ENCODE data around the gene CAPN7.
A peak's percentile ranks its signal among the peaks of the same experiment; 100 is the strongest.

Gene CAPN7

GRCh38 chr3:15180042-15180611 lies 25.9 kb upstream of the CAPN7 start:
- DNase-seq (ENCODE audit: low read depth) = no peak
- no peak overlapping the region for H3K4me3 ChIP-seq (ENCODE audit: low read depth, low read length)
- TF ChIP-seq CTCF (IDR thresholded peaks at IDR 0.05; ENCODE audit: low read depth, low read length) (no peak), MYC (IDR thresholded peaks at IDR 0.05; ENCODE audit: low read depth, low read length) (no peak), POLR2A (IDR thresholded peaks at IDR 0.05; ENCODE audit: extremely low read depth, insufficient read length) (no peak)
- TF ChIP-seq, protein P1, sequence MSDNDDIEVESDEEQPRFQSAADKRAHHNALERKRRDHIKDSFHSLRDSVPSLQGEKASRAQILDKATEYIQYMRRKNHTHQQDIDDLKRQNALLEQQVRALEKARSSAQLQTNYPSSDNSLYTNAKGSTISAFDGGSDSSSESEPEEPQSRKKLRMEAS (IDR thresholded peaks at IDR 0.05; ENCODE audit: low read depth, low read length) = no peak

- no peak for DNase-seq (ENCODE audit: low read depth)
Measured at GRCh38 chr3:15181511-15181910, 24.5 kb upstream of the CAPN7 start.

GRCh38 chr3:15181963-15182362 lies 24.1 kb upstream of the CAPN7 start:
- TF ChIP-seq MYC (IDR thresholded peaks at IDR 0.05; ENCODE audit: low read depth, low read length) = no peak

More at GRCh38 chr3:15181511-15181910, 24.5 kb upstream of the CAPN7 start:
- TF ChIP-seq, protein P1 (IDR thresholded peaks at IDR 0.05; ENCODE audit: low read depth, low read length) = no peak
- no peak for TF ChIP-seq CTCF (IDR thresholded peaks at IDR 0.05; ENCODE audit: low read depth, low read length)
- TF ChIP-seq POLR2A (IDR thresholded peaks at IDR 0.05; ENCODE audit: extremely low read depth, insufficient read length) = no peak
- no peak for TF ChIP-seq MYC (IDR thresholded peaks at IDR 0.05; ENCODE audit: low read depth, low read length)
- H3K4me3 ChIP-seq (ENCODE audit: low read depth, low read length) = no peak overlapping the region

DNA sequence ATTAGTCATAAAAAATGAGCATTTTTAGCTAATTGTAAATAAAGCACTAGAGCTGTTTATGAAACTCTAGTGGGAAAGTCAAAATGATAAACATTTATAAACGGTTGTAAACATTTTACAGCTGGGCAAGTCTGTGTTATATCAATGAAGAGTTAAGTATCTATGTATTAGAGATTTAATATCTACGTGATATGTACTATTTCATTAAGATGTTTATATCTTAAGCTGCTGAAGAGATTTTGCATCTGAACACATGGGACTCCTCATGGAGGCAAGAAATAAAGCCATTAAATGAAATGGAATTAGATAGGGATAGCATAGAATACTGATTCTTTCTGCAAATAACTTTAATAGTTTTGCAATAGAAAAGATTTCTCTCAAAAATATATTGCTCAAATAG lies 23.0 kb upstream of the CAPN7 start:
- no peak for DNase-seq (ENCODE audit: low read depth)
- TF ChIP-seq, protein P1 (IDR thresholded peaks at IDR 0.05; ENCODE audit: low read depth, low read length) = no peak
- TF ChIP-seq POLR2A (IDR thresholded peaks at IDR 0.05; ENCODE audit: extremely low read depth, insufficient read length) (no peak), MYC (IDR thresholded peaks at IDR 0.05; ENCODE audit: low read depth, low read length) (no peak), CTCF (IDR thresholded peaks at IDR 0.05; ENCODE audit: low read depth, low read length) (no peak)

More at GRCh38 chr3:15181963-15182362, 24.1 kb upstream of the CAPN7 start:
- no peak for DNase-seq (ENCODE audit: low read depth)
- H3K4me3 ChIP-seq (ENCODE audit: low read depth, low read length) = no peak overlapping the region

DNA sequence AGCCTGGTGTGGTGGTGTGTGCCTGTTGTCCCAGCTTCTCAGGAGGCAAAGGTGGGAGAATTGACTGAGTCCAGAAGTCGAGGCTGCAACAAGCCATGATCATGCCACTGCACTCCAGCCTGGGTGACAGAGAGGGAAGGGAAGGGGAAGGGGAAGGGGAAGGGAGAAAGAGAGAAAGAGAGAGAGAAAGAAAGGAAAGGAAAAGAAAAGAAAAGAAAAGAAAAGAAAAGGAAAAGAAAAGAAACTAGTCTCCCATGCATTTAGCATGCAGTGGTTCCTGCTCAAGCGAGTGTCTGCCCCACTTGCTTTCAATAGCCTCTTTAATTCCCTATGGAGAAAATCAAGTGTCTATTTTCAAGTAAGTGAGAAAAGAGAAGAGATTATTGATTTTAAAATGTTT lies 20.6 kb upstream of the CAPN7 start:
- no peak for TF ChIP-seq MYC (IDR thresholded peaks at IDR 0.05; ENCODE audit: low read depth, low read length)
- TF ChIP-seq, protein P1 (IDR thresholded peaks at IDR 0.05; ENCODE audit: low read depth, low read length) = no peak
- no peak for TF ChIP-seq POLR2A (IDR thresholded peaks at IDR 0.05; ENCODE audit: extremely low read depth, insufficient read length)
- no peak for TF ChIP-seq CTCF (IDR thresholded peaks at IDR 0.05; ENCODE audit: low read depth, low read length)
- H3K4me3 ChIP-seq (ENCODE audit: low read depth, low read length) = no peak overlapping the region
- no peak for DNase-seq (ENCODE audit: low read depth)

More for the DNA sequence above, 23.0 kb upstream of the CAPN7 start:
- H3K4me3 ChIP-seq (ENCODE audit: low read depth, low read length) = no peak overlapping the region

GRCh38 chr3:15186101-15186476 lies 20.0 kb upstream of the CAPN7 start:
- no peak for DNase-seq (ENCODE audit: low read depth)
- peak overlapping the region; percentile 37 for H3K4me3 ChIP-seq (ENCODE audit: low read depth, low read length)
- no peak for TF ChIP-seq POLR2A (IDR thresholded peaks at IDR 0.05; ENCODE audit: extremely low read depth, insufficient read length)
- TF ChIP-seq MYC (IDR thresholded peaks at IDR 0.05; ENCODE audit: low read depth, low read length) = no peak
- TF ChIP-seq CTCF (IDR thresholded peaks at IDR 0.05; ENCODE audit: low read depth, low read length) = no peak
- TF ChIP-seq, protein P1 (IDR thresholded peaks at IDR 0.05; ENCODE audit: low read depth, low read length) = no peak

DNA sequence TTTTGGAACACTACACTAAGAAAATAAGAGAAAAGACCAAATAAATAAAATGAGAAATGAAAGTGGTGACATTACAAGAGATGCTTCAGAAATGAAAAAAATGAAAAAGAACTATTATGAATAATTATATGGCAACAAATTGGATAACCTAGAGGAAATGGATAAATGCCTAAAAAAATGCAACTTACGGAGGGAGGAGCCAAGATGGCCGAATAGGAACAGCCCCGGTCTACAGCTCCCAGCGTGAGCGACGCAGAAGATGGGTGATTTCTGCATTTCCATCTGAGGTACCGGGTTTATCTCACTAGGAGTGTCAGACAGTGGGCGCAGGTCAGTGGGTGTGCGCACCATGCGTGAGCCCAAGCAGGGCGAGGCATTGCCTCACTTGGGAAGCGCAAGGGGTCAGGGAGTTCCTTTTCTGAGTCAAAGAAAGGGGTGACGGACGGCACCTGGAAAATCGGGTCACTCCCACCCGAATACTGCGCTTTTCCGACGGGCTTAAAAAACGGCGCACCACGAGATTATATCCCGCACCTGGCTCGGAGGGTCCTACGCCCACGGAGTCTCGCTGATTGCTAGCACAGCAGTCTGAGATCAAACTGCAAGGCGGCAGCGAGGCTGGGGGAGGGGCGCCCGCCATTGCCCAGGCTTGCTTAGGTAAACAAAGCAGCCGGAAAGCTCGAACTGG lies 19.4 kb upstream of the CAPN7 start:
- H3K4me3 ChIP-seq (ENCODE audit: low read depth, low read length) = peak overlapping the region; percentile 37
- peak; percentile 11 for DNase-seq (ENCODE audit: low read depth)

Measured in NB4 (cell line).